C4-2B (cell line): ENCODE measurements around the gene S1PR2.

Experiments
- H3K27ac ChIP-seq: fragments of 450-650 bp; 2 replicates; pipeline ENCODE4 v1.5.1; 2017
- ZFX ChIP-seq: fragments of 450-650 bp; IDR thresholded peaks from 2 replicates; pipeline ENCODE4 v1.6.1; 2017
- TF ChIP-seq, protein P1 (sequence below): fragments of 450-650 bp; conservative IDR thresholded peaks from 2 replicates; pipeline ENCODE4 v1.5.1; 2017; ENCODE audit warnings: mild to moderate bottlenecking

Gene S1PR2

DNA sequence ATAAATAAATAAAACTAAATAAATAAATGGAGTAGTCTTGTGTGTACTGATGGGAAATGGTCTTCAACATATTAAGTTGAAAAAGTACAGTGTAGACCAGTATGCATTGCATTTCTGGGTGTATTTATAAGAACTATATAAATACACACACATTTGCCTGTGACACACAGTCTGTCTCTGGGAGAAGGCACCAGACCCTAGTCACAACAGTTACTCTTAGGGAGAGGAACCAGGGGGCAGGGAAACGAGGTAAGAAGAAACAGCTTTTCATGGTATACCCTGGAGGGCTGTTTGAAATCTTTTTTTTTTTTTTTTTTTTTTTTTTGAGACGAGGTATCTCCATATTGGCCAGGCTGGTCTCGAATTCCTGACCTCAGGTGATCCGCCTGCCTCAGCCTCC is 2.8 kb upstream of the S1PR2 start:
- no peak for TF ChIP-seq ZFX
- TF ChIP-seq, protein P1, sequence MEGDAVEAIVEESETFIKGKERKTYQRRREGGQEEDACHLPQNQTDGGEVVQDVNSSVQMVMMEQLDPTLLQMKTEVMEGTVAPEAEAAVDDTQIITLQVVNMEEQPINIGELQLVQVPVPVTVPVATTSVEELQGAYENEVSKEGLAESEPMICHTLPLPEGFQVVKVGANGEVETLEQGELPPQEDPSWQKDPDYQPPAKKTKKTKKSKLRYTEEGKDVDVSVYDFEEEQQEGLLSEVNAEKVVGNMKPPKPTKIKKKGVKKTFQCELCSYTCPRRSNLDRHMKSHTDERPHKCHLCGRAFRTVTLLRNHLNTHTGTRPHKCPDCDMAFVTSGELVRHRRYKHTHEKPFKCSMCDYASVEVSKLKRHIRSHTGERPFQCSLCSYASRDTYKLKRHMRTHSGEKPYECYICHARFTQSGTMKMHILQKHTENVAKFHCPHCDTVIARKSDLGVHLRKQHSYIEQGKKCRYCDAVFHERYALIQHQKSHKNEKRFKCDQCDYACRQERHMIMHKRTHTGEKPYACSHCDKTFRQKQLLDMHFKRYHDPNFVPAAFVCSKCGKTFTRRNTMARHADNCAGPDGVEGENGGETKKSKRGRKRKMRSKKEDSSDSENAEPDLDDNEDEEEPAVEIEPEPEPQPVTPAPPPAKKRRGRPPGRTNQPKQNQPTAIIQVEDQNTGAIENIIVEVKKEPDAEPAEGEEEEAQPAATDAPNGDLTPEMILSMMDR: no peak
- H3K27ac ChIP-seq: no peak overlapping the region

DNA sequence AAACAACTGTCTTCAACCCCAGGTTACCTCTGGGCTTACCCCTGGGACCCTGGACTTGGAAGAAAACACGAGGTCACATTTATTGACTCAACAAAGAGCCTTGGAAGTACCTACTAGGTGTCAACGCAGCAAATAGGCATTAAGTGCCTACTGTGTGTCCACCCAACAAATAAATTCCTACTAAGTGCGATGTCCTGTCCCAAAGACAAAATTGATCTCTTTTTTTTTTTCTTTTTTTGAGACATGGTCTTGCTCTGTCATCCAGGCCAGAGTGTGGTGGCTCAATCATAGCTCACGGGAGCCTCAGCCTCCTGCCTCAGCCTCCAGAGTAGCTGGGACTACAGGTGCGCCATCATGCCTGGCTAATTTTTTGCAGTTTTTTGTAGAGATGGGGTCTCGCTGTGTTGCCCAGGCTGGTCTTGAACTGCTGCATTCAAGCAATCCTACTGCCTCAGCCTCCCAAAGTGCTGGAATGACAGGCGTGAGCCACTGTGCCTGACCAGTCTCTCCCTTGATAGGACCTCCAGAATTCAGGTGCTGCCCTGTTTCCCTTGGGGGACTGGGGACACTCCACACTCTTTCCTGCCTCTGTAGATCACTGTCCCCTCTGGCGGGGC is 589 bp upstream of the S1PR2 start:
- TF ChIP-seq, protein P1: no peak
- no peak for TF ChIP-seq ZFX
- no peak overlapping the region for H3K27ac ChIP-seq

DNA sequence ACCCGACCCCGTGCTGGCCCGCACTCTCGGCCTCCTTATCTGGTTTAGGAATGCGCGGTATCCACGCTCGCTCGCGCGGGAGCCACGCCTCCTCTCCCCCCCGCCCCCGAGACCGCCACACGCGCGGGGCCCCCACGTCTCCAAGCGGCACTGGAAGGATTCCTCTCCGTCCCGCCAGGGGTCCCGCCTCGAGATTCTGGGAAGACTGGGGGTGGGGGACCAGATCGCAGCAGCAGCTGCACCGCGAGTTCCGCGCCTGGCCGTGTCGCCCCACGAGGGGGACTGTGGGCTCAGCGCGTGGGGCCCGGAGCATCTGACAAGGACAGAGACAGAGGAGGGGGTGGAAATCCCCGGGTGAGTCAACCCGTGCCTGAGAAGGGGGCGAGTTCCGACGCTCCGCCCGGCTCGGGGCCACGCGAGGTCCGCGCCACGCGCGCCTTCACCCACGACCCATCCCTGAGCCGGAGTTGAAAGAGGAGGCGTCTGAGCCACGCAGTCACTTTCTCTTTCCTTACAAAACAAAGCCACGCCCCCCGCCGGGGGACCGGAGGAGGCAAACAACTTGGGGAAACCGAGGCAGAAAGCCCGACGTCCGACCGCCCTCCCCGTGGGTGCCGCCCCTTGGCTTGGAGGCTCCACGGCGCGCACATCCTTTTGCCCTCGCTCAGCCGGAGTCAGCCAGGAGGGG is 814 bp downstream of the S1PR2 start:
- H3K27ac ChIP-seq: peak overlapping the region; percentile 56
- TF ChIP-seq, protein P1: no peak
- TF ChIP-seq ZFX: no peak

DNA sequence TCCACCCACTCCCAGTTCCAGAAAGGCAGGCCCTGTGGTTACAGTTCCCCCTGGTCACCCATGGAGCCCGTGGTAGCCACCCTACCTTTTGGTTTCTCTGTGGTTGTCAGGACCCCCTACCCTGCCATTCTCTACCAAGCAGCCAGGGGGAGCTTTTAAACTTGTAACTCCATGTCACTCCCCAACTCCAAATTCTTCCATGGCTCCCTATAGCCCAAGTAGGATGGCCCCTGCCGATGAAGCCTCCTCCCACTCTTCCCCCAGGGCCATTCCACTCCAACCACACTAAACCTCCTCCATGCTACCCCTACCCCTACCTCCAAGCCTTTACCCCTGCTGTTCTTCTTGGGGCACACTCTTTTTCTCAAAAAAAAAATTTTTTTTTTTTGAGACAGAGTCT is 2.2 kb downstream of the S1PR2 start:
- no peak for TF ChIP-seq ZFX
- TF ChIP-seq, protein P1: no peak; the same call in 1 of the 2 replicates
- H3K27ac ChIP-seq: no peak overlapping the region

DNA sequence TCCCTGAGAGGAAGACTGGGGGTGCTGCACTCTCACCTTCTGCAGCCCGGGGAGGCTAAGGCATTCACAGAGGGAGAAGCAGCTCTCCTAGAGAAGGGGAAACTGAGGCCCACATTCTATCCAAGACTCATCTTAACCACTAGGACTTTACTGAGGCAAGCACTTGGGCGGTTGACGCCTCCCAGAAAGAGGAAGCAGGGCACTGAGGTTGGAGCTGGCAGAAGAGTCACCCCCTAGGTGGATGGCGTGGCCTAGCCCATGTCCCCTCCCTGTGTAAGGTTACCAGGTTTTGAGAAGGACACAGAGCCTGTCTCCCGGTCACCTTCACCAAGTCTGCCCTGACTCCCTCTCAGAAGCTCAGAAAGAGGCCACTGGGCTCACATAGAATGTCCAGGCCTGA is 2.7 kb downstream of the S1PR2 start:
- H3K27ac ChIP-seq: no peak overlapping the region
- TF ChIP-seq, protein P1: no peak
- TF ChIP-seq ZFX: no peak

DNA sequence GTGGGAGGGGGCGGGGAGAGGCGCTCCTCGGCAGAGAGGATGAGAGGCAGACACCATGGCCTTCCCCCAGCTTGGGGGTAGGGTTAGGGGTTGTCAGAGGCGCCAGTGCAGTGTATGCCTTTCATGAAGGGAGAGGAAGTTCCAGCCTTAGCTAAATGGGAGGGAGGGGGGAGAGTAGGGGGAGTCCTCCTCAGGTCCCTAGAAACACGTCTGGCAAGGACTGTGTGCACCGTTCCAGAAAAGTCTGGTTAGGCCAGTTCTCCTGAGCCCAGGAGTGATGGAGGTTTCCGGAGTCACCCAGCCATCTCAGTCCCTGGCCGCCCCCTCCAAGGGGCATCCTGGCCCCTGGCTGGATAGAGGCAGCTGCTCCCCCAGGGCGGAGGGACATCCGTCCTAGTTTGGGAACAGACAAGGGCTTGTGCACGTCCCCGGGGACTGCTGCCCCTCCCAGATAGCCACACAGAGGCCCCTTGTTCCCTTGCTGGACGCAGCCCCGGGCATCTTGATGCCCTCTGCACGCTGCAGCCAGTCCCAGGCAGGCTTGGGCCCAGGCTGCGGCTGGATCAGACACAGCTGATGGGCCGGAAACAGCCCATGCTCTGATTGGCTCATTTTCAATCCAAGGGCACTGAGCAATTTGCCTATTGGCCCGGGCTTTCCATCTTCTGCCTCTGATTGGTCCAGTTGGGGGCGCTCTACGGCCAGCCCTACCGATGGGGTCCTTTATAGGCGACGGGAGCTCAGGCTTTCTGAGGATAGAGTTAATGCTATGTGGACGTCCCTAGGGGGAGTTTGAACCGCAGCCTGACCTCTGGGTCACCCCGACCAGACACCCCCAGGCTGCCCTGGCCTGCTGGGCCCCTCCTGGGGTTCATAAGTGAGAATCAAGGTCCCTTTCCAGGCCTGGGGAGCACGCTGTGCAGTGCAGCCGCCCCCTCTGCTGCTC is 3.8 kb downstream of the S1PR2 start:
- no peak for TF ChIP-seq ZFX
- TF ChIP-seq, protein P1: no peak

More for the DNA sequence above, 3.8 kb downstream of the S1PR2 start:
- no peak overlapping the region for H3K27ac ChIP-seq
